SK-N-SH treated with all-trans-retinoic acid at 6 μM for 48 hours (cell line): ENCODE results near the gene RELCH.

Experiments
- ATAC-seq: fragments of 200-7000 bp; cut with Tn5 transposase; 3 replicates; pipeline ENCODE4 v1.9.1; 2020; ENCODE audit warnings: mild to moderate bottlenecking, moderate library complexity
- ARNTL ChIP-seq: fragments of 450-650 bp; formaldehyde crosslinking; IDR thresholded peaks from 2 replicates; pipeline ENCODE4 v1.5.0; 2020; ENCODE audit warnings: low read depth, mild to moderate bottlenecking, moderate library complexity, borderline replicate concordance
- BACH2 ChIP-seq: fragments of 250-450 bp; sonication (Bioruptor Pico); IDR thresholded peaks from 2 replicates; pipeline ENCODE4 v1.9.0; 2021; ENCODE audit warnings: mild to moderate bottlenecking, borderline replicate concordance
- CSDC2 ChIP-seq: fragments of 250-450 bp; sonication (Bioruptor Pico); IDR thresholded peaks from 2 replicates; pipeline ENCODE4 v1.5.0; 2020; ENCODE audit warnings: mild to moderate bottlenecking, moderate library complexity
- CSRNP3 ChIP-seq: fragments of 250-450 bp; sonication (Bioruptor Pico); IDR thresholded peaks from 2 replicates; pipeline ENCODE4 v1.5.1; 2021; ENCODE audit warnings: mild to moderate bottlenecking, moderate library complexity
- ESRRG ChIP-seq: fragments of 250-450 bp; sonication (Bioruptor Pico); IDR thresholded peaks from 2 replicates; pipeline ENCODE4 v1.6.1; 2021; ENCODE audit warnings: mild to moderate bottlenecking
- GLIS3 ChIP-seq: fragments of 250-450 bp; sonication (Bioruptor Pico); IDR thresholded peaks from 2 replicates; pipeline ENCODE4 v1.5.0; 2020; ENCODE audit warnings: mild to moderate bottlenecking, moderate library complexity
- ISL1 ChIP-seq: fragments of 250-450 bp; sonication (Bioruptor Pico); IDR thresholded peaks from 2 replicates; pipeline ENCODE4 v2.1.2; 2022; ENCODE audit warnings: mild to moderate bottlenecking, moderate library complexity
- OSR1 ChIP-seq: fragments of 250-450 bp; sonication (Bioruptor Pico); IDR thresholded peaks from 2 replicates; pipeline ENCODE4 v1.8.0; 2022; ENCODE audit warnings: moderate library complexity, mild to moderate bottlenecking, inconsistent platforms
- PATZ1 ChIP-seq: fragments of 250-450 bp; sonication (Bioruptor Pico); IDR thresholded peaks from 2 replicates; pipeline ENCODE4 v1.8.0; 2020; ENCODE audit warnings: mild to moderate bottlenecking, moderate library complexity, borderline replicate concordance
- POU6F1 ChIP-seq: fragments of 250-450 bp; sonication (Bioruptor Pico); IDR thresholded peaks from 2 replicates; pipeline ENCODE4 v1.8.0; 2021; ENCODE audit warnings: low read depth, mild to moderate bottlenecking, moderate library complexity, borderline replicate concordance
- PPARA ChIP-seq: fragments of 250-450 bp; sonication (Bioruptor Pico); IDR thresholded peaks from 2 replicates; pipeline ENCODE4 v1.5.0; 2020; ENCODE audit warnings: mild to moderate bottlenecking, borderline replicate concordance
- RARB ChIP-seq: fragments of 250-450 bp; sonication (Bioruptor Pico); IDR thresholded peaks from 2 replicates; pipeline ENCODE4 v1.8.0; 2021; ENCODE audit warnings: mild to moderate bottlenecking, moderate library complexity
- SNAI2 ChIP-seq: fragments of 250-450 bp; sonication (Bioruptor Pico); IDR thresholded peaks from 2 replicates; pipeline ENCODE4 v1.5.0; 2020; ENCODE audit warnings: mild to moderate bottlenecking, moderate library complexity
- TCF4 ChIP-seq: fragments of 250-450 bp; sonication (Bioruptor Pico); IDR thresholded peaks from 2 replicates; pipeline ENCODE4 v1.8.0; 2021; ENCODE audit warnings: mild to moderate bottlenecking, moderate library complexity, borderline replicate concordance
- TOX ChIP-seq: fragments of 250-450 bp; sonication (Bioruptor Pico); IDR thresholded peaks from 2 replicates; pipeline ENCODE4 v1.8.0; 2021; ENCODE audit warnings: mild to moderate bottlenecking, moderate library complexity, borderline replicate concordance
- TSHZ2 ChIP-seq: fragments of 250-450 bp; sonication (Bioruptor Pico); IDR thresholded peaks from 2 replicates; pipeline ENCODE4 v1.5.0; 2020; ENCODE audit warnings: mild to moderate bottlenecking, moderate library complexity
- ZC3H10 ChIP-seq: fragments of 250-450 bp; sonication (Bioruptor Pico); IDR thresholded peaks from 2 replicates; pipeline ENCODE4 v1.5.1; 2021; ENCODE audit warnings: mild to moderate bottlenecking, moderate library complexity
- ZFP3 ChIP-seq: fragments of 250-450 bp; sonication (Bioruptor Pico); IDR thresholded peaks from 2 replicates; pipeline ENCODE4 v1.5.0; 2020; ENCODE audit warnings: mild to moderate bottlenecking, moderate library complexity
- ZFP30 ChIP-seq: fragments of 450-650 bp; formaldehyde crosslinking; IDR thresholded peaks from 2 replicates; pipeline ENCODE4 v1.5.0; 2022; ENCODE audit warnings: mild to moderate bottlenecking, moderate library complexity
- ZNF565 ChIP-seq: fragments of 450-650 bp; formaldehyde crosslinking; conservative IDR thresholded peaks from 2 replicates; pipeline ENCODE4 v1.5.0; 2020; ENCODE audit warnings: low read depth, mild to moderate bottlenecking, moderate library complexity
- ZNF70 ChIP-seq: fragments of 450-650 bp; formaldehyde crosslinking; IDR thresholded peaks from 2 replicates; pipeline ENCODE4 v1.5.0; 2020; ENCODE audit warnings: mild to moderate bottlenecking, moderate library complexity
- ZNF8 ChIP-seq: fragments of 450-650 bp; formaldehyde crosslinking; IDR thresholded peaks from 2 replicates; pipeline ENCODE4 v1.5.0; 2020; ENCODE audit warnings: mild to moderate bottlenecking, moderate library complexity

Gene RELCH

GRCh38 chr18:62249478-62250097 lies 62.5 kb downstream of the RELCH start:
- peak; percentile 73; the same call in 2 of the 3 replicates for ATAC-seq
- TF ChIP-seq ZNF70 (CRISPR knock-in tag) (no peak), ESRRG (CRISPR knock-in tag) (no peak), TOX (CRISPR knock-in tag) (no peak), CSRNP3 (CRISPR knock-in tag) (no peak), BACH2 (no peak), ISL1 (CRISPR knock-in tag) (no peak), ZNF565 (no peak), SNAI2 (no peak), CSDC2 (CRISPR knock-in tag) (no peak), ZFP3 (CRISPR knock-in tag) (no peak), GLIS3 (CRISPR knock-in tag) (no peak), RARB (CRISPR knock-in tag) (no peak), ZFP30 (no peak)

GRCh38 chr18:62250475-62250874 lies 63.4 kb downstream of the RELCH start:
- TF ChIP-seq TSHZ2 (CRISPR knock-in tag), result no peak
- no peak for TF ChIP-seq TCF4 (CRISPR knock-in tag)
- TF ChIP-seq CSDC2 (CRISPR knock-in tag), result no peak
- TF ChIP-seq PPARA (CRISPR knock-in tag), result no peak
- TF ChIP-seq OSR1 (CRISPR knock-in tag), result no peak
- TF ChIP-seq ISL1 (CRISPR knock-in tag), result no peak
- no peak for TF ChIP-seq RARB (CRISPR knock-in tag)
- no peak for TF ChIP-seq CSRNP3 (CRISPR knock-in tag)
- no peak for TF ChIP-seq ZNF70 (CRISPR knock-in tag)
- no peak for TF ChIP-seq ZFP30
- no peak for TF ChIP-seq ZFP3 (CRISPR knock-in tag)
- TF ChIP-seq ARNTL, result no peak
- no peak for TF ChIP-seq BACH2
- TF ChIP-seq TOX (CRISPR knock-in tag), result no peak
- TF ChIP-seq POU6F1 (CRISPR knock-in tag), result no peak
- TF ChIP-seq ZNF8 (CRISPR knock-in tag), result no peak
- no peak for TF ChIP-seq SNAI2
- TF ChIP-seq, all 23 proteins: peak for 0
- ATAC-seq, result no peak

GRCh38 chr18:62258093-62258492 lies 71.0 kb downstream of the RELCH start:
- ATAC-seq, result no peak
- TF ChIP-seq ZNF70 (CRISPR knock-in tag), result no peak
- no peak for TF ChIP-seq ZNF565
- no peak for TF ChIP-seq ZFP30
- no peak for TF ChIP-seq ISL1 (CRISPR knock-in tag)
- no peak for TF ChIP-seq ZNF8 (CRISPR knock-in tag)
- no peak for TF ChIP-seq OSR1 (CRISPR knock-in tag)
- TF ChIP-seq TSHZ2 (CRISPR knock-in tag), result no peak
- no peak for TF ChIP-seq ESRRG (CRISPR knock-in tag)
- TF ChIP-seq ZC3H10, result no peak
- no peak for TF ChIP-seq PATZ1
- no peak for TF ChIP-seq TCF4 (CRISPR knock-in tag)
- no peak for TF ChIP-seq CSRNP3 (CRISPR knock-in tag)
